GM12872 (cell line): ENCODE results near the gene WDTC1.

ENCODE experiments used
- TF ChIP-seq, protein P1 (sequence below): IDR thresholded peaks from 3 replicates; pipeline ENCODE4 v1.5.1; 2011; ENCODE audit warnings: low read depth, mild to moderate bottlenecking, low read length, moderate library complexity; ENCODE audit not compliant: insufficient read depth

Gene WDTC1

DNA sequence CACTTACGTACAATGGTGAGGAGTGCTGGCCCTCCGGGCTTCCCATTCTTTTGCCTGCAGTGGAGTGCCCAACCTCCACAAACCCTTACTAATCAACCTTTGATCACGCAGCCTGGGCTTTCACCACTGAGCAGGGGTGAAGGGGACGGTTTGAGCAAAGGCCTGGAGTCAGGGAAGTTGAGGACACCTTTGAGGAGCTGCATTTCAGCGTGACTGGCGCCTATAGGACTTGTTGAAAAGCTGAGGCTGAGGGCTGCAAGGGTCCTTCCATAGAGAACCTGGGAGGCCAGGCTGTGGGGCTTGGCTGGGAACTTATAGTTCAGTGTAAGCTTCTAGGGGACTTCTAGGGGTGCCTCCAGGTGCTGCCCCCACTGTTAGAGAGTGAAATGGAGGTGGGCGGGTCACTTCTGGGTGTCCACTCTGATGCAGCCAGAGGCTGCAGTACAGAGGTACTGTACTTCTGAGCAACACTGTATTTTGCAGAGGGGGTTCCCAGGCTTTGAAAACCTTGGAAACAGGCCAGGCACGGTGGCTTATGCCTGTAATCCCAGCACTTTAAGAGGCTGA lies 117.2 kb downstream of the WDTC1 start:
- TF ChIP-seq, protein P1, sequence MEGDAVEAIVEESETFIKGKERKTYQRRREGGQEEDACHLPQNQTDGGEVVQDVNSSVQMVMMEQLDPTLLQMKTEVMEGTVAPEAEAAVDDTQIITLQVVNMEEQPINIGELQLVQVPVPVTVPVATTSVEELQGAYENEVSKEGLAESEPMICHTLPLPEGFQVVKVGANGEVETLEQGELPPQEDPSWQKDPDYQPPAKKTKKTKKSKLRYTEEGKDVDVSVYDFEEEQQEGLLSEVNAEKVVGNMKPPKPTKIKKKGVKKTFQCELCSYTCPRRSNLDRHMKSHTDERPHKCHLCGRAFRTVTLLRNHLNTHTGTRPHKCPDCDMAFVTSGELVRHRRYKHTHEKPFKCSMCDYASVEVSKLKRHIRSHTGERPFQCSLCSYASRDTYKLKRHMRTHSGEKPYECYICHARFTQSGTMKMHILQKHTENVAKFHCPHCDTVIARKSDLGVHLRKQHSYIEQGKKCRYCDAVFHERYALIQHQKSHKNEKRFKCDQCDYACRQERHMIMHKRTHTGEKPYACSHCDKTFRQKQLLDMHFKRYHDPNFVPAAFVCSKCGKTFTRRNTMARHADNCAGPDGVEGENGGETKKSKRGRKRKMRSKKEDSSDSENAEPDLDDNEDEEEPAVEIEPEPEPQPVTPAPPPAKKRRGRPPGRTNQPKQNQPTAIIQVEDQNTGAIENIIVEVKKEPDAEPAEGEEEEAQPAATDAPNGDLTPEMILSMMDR, result no peak

DNA sequence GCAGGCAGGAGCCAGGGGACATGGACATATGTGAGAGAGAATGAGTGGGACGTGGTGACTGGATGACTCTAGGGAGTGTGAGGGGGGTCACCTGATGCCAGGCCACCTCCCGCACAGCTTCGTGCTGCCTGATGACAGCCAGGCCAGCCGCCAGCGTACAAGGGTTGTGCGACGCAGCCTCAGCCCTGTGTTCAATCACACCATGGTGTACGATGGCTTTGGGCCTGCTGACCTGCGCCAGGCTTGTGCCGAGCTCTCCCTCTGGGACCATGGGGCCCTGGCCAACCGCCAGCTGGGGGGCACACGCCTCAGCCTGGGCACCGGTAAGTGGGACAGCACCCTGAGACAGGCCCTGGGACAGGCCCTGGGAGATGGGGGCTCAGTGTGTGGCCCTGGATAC lies 118.7 kb downstream of the WDTC1 start:
- TF ChIP-seq, protein P1, result no peak

DNA sequence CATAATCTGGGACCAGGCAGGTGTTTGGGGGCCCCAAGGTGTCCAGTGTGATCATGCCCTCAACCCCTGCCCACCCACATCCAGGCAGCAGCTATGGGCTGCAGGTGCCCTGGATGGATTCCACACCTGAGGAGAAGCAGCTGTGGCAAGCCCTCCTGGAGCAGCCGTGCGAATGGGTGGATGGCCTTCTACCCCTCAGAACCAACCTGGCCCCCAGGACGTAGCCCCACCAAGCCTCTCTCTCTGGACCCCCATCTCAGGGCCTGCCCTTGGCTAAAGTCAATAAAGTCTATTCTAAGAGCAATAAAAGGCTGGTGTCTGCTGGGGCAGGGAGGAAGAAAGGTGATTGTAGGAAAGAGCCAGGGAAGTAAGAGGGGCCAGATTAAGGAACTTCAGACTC lies 119.2 kb downstream of the WDTC1 start:
- TF ChIP-seq, protein P1, result no peak

DNA sequence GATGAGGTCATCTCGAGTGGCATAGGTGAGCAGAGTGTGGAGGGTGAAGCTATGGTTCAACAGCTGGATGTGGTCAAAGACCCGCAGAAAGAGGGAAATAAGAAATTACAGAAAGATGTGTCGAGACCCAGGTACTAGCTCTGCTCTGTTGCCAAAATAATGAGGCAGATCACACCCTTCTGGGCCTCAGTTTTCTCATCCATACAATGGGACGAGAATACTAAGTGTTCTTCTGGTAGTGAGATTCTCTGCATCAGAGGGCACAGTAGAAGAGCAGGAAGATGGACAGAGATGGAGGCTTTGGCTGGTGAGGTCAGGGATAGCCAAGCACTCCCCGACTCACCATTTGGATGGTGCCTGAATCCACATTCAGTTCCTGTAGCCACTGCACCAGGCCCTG lies 121.3 kb downstream of the WDTC1 start:
- TF ChIP-seq, protein P1, result no peak

DNA sequence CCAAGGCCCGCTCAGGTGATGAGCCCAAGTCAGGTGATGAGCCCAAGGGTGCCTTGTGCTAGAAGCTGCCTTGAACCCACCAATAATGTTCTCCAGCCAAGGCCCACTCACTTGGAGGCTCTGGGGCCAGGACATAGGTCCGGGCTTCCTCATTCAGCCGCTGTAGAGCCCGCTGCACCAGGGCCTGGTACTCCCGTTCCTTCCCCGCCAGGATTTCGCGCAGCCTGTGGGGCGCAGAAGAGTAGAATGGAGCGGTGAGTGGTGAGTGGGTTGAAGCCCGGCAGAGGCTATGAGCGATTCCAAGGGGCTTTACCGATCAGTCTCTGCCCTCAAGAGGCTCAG lies 121.8 kb downstream of the WDTC1 start:
- TF ChIP-seq, protein P1, result no peak

DNA sequence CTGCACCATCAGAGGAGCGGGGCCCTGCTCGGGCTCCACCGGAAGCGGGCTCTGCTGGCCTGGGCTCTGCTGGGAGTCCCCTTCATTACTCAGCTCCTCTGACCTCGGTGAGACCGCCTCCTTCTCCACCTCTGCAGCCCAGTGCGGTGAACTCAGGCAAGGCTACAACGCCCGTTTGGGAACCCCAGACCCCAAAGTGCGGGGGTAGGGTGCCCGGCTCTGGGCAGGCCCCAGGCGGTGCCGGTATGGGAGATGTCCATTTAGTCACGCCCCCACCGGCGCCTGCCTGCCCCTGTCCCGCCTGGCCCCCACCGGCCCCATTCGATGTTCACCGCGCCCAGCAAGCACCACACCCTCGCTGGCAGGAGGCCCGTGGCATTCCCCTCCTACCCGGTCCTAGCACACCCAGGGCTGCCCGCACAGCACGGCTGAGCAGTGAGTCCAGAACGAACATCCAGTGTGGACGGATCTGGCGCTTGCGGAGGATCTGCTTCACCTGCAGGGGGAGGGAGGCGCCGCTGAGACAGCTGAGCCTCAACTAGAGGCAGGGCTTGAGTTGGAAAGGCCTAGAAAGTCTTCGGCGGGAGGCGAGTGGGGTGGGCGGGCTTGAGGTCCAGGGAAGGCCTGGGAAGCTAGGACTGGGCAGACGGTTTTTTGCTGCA lies 122.3 kb downstream of the WDTC1 start:
- TF ChIP-seq, protein P1, result 0 out of 3 replicates have a peak, but pooled peaks have one; percentile 28

DNA sequence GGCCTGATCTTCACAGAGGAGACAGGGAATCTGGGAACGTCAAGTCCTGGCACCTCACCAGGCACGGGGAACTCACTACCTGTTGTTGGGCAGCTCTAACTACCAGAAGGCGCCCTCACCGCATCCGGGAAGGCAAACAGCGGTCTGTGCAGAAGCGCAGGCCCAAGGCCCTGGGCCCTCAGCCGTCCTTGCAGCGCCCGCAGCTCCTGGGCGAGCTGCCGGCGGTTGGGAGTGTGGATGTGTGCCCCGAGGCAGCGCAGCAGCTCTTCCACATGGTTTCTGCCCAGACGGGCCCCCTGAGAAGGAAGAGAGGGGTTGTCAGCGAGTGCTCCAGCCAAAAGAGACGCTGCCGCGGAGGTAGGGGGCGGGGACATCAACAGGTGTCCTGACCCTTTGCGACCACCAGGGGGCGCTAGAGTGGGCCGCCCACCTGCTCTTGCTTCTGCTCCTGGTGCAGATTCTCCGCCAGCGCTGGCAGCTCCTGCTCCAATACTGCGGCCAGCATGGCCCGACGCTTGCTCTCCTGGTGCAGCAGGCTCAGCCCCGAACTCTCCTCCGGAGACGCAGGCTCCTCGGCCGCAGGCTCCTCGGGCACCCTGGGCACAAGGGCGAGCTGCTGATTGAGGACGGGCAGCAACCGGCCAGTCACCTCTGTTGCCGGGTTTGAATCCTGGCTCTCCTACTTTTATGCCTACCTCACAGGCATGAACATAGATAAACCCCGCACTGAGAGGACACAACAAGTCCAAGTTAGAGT lies 123.0 kb downstream of the WDTC1 start:
- TF ChIP-seq, protein P1, result peak; percentile 97
